AG08395 (cell line): ENCODE measurements around the gene GLI3.

Experiments
- DNase-seq: peaks from one replicate; pipeline ENCODE4 v3.0.0; 2012; ENCODE audit warnings: mixed read lengths, low spot score

GLI3 gene

DNA sequence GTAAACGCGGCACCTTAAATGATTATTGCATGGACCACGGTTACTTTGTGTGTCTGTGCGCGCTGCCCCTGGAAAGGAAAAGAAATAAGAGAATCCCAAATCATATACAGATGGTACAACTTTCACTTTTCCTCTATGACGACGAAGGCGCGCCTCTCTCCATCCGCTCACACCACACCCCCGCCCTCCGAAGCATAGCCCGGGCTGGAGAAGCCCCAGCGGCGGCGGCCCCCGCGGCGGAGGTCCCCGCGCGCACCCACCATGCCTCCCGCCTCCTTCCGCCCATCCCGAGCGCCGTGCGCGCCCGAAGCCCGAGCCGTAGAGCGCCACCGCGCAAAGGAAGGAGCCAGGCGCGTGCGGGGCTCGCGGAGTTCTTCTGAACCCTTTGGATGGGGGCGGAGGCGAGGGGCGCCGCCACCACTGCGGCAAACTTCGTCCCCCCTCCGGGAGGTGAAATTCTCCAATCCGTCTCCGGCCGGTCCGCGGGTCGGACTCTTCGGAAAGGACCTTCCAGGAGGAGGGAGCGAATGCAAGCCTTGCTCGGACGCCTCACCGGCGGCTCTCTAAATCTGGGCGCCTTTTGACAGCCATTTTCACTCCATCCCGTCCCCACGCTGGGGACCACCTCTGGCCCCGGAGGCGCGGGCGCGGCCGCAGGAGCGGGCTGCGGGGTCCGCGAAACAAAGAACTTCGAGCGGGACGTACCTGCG, 588 bp downstream of the GLI3 start:
- peak; percentile 53 for DNase-seq

DNA sequence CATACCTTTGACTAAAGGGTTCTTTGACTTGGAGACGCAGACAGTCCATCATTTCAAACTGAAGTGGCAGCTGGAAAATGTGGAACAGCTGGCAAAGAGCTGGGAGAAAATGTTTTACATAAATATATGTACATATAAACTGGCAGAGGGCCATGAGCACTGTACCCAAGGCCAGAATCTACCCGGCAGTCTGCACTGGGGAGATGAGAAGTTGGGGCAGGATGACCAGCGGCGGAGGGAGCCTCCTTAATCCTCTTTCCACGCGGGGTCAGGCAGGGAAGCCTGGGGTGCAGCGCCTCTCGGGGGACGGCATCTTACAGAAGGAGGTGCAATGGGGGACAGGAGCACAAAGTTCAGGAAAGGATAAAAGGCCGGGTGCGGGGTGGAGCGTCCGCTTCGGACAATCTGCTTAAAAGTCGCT, 1.3 kb downstream of the GLI3 start:
- no peak for DNase-seq

DNA sequence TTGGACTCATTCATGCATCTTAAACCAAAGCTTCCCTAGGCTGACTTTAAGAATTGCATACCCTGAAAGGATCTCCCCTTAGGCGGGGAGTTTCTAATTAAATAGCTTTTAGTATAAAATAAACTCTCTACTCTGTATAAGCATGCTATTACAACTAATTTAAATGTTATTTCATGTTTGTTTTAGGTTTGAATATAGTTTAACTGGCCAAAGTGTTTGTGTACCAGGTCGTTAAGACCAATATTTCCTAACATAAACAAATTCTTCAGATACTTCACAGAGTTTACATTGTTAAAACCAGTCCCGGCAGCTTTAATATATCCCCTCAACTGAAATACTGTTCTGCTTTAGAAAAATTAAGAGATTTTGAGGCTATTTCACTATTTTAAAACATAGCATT, 2.3 kb downstream of the GLI3 start:
- DNase-seq: no peak

DNA sequence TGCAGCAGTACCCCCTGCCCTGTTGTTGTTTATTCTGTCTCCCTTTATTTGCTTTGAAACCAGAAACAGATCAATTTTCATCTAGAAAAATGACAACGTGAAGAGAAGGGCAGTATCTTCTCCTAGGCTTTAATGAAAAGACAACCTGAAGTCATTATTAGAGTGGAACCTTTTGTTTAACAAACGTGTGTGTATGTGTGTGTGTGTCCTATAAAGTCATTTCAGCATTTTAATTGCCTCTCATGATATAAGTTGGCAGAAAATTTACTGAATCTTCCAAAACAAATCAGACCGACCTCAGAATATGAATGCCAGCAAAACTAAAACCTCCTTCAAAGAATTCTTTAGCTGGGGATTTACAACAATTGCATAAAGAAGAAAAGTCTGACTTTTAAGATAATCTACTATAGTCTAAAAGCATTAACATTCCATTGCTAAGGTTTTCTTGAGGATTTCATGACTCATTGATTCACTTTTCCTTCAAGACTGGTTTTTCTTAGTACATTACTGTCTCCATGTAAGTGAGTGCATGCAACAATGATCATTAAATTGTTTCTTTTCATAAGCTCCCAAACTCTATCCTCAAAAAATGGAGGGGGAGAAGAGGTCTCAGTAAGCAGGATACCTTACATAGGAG, 3.2 kb downstream of the GLI3 start:
- DNase-seq: no peak

DNA sequence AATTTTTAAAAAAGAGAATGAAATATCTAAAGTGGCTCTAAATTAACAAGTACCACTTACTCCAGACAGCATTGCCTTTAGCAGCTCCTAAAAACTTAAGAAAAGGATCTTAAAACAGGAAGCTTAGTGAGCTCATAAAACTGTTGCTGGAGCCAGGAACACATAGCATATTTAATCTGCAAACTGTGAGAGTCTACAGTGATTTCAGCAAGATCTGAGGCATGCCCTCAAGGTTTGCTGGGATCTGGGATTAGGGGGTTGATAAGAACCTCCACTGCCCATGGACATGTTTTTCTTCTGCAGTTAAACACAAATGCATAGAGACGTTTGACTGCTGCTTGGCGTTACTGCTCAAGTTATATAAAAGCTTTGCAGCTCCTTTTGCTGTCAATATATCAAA, 3.8 kb downstream of the GLI3 start:
- no peak for DNase-seq

DNA sequence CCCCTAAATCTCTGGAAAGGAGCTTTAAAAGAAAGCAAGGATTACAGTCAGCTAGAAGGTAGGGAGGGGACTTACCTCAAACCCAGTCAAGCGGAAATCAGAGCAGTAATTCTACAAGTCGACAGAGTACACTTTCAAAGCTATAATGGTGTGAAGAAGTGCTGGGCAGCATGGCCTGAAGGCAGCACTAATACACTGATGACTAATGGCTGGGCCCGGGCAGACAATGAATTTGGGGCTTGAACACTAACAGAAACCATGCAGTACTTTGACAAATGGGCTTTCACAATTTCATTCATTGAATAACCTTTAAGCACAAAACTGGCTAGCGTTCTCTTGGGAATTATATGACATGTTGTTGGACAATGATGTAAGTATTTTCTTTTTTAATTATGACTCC, 4.7 kb downstream of the GLI3 start:
- peak; percentile 50 for DNase-seq

DNA sequence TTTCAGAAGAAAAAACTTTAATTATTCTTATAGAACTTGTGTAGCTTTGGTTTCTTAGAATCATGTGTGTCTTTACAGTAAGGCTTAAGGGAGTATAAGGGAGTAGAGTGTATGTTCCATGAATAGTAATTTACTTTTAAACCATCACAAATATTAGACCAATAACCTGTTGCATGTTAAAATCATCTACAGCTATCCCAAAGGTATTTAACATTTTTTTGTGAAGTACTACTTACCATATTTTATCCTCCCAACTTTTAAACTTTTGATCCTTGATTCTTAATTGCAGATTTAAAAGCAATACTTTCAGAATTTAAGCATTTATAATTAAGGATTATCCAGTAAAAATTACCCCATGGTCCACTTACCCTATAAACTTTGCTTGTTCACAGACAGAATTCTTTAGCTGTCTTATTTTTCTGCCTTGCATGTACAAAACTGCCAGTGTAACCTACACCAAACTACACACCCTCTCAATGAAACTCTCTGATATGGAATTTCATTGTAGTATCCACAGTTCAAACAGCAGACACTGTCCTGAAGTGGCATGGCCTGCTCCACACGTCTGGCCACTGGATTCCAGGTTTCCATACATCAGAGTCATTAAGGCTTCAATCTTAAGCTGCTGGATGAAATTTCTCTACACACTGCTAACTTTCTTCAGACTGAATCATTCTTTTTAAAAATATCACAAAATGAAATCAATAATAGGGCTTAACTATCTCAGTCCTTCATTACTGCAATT, 5.8 kb downstream of the GLI3 start:
- no peak for DNase-seq

DNA sequence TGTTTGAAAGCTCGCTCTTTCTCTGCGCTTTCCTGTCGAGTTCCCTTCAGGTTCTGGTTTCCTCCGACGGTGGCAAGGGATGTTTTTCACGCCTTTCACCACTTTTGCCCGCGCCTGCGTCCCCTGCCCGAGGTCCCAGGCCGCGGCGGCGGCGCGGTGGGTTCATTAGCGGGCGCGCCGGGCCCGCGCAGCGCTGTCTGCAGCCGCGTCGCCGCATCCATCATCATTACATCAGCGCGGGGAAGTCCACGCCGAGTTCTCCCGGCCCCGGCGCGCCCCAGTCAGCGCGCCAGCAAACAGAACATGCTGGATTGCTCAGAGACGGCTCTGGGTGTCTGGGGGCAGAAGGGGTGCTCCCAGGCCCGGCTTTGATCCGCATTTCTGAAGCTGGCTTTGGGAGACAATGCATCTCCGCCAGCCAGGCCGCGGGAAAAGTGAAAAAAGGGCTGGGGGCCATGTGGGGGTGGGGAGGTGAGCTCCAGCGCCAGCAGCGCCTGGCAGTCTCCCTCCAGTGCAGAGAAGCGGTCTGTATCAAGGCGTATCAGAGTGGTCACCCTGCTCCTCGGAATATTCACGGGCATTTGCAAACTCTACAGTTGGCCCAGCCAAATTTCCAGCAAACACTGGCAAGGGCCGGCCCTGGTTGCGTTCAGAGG, 8.9 kb downstream of the GLI3 start:
- peak; percentile 44 for DNase-seq

DNA sequence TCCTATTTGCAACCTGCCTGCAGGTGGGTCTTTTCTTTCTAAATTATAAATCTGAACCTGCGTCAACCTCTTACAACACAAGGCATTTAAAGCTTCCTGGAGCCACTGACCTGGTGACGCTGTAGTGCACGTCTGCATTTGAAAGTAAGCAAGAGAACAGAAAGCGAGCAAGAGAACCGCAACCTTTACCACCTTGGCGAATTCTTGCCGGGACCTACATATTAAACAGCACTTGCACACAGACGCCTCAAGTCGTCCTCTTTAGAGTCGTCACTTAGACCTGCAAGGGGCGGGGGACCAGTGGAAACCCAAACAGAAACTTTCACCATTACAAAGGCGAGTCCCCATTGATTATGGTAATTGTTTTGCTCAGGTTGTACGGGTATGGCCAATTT, 9.5 kb downstream of the GLI3 start:
- DNase-seq: no peak

DNA sequence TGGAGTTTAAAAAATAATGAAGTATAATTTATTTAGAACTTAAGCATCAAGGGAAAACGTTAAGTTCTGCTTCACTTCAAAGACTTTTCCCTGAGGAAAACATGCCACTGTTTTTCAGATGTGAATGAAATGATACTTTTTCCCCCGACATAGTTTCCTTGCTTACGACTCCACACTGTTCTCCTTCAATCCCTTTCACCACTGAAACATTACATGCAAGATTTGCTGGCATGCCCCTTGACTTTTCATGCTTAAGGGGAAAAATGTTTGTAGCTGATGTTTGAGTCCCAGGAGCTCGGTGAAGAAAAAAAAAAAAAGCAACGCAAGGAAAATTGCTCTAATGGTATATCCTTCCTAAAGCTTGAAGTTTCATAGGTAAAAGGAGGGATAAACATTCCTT, 10.0 kb downstream of the GLI3 start:
- no peak for DNase-seq

DNA sequence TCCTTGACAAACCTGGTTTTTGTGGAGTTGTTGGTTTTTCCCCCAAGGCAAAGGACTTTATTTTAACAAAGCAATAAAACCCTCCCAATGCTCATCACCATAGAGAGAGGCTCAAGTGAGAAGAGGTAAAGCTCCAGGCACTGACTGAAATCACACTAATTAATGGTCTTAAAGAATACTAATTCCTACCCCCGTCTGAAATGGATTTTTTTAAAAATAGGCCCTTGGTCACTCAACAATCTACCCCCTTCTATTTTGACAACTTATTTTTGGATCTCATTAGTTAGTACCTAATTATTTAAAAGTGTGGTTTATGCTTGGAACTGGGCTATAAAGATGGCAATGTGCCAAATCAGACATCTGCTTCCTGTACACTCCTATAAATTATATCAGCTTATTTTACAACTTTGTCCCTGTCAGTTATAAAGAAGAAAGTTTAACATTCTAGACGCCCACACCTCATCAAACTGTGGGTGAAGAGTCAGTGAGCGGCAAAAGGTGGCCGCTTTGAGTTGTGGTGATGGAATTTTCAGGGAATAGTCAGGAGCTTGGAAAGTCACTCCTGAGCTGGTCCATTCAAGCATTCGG, 10.6 kb downstream of the GLI3 start:
- DNase-seq: no peak

DNA sequence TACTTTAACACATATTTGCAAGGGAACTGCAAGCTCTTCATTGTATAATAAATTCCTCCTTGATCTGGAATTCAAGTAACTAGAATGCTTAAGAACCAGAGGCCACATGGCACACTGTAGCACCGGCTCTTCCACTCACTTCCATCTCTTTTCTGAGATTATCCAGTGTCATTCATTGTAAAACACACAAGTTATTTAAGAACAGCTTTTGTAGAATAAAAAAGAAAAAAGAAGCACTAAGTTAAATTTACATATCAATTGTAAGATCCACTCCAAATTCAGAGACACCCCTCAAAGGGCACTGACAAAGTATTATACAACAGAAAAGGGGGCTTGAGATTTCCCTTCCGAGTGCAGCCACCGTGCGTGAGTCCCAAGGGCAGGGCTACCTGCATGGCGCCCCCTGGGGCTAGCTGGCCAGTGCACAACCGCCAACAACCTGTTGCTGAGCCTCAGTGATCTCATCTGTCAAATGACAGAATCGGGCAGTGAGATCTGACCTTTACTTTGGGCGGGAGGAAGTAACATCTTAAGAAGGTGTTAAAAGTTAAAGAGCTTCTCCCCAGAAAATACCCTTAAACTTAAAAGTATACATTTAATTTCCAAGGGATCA, 12.5 kb downstream of the GLI3 start:
- no peak for DNase-seq

DNA sequence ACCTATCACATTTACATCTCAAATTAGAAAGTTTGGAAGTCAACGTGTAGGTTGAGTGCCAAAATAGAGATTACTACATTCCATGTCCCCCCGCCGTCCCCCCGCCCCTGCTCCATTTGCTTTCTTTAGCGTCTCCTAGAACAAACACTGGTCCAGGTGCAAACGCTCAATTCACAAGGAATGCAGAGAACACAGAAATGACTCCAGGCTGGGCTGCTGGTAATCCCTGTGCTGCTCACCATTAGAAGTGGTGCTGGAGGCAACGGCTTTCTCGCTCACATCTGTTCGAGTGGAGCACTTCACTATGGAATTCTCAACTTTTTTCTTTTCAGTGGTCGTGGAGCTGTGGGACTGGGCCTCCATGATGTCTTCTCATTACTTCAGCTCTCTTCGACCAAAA, 14.1 kb downstream of the GLI3 start:
- no peak for DNase-seq

DNA sequence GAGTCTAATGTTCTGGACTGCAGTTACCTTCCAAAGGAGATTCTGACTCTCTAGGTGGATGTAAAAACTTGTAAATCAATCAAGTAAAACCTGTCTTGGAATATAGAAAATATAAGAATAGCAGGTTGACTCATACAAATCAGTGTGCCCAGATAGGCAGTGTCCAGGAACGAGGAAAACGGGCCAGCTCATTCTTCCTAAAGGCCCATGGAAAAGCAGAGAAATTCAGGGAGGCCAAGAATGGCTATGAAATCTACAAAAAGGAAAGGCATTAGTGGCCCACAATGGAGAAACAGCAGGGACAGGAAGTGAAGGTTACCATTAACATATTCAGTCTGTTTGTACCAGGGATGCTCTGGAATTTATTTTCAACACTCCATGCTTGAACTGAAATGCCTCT, 14.9 kb downstream of the GLI3 start:
- DNase-seq: no peak

DNA sequence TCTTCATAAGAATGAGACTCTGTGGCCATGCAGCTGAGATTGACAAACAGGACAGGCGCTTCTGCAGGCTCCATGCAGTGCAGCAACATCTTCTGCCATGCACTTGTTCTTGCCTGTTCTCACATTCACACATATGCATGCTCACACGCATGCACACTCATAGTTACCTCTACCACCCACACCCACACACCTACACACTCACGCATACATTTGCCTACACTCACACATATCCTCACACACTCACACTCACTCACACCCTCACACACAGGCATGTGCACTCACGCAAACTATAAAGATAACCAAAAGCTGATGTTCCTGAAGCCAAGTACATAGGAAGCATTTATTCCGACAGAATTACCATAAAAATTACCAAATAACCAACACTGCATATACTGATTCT, 15.7 kb downstream of the GLI3 start:
- no peak for DNase-seq

DNA sequence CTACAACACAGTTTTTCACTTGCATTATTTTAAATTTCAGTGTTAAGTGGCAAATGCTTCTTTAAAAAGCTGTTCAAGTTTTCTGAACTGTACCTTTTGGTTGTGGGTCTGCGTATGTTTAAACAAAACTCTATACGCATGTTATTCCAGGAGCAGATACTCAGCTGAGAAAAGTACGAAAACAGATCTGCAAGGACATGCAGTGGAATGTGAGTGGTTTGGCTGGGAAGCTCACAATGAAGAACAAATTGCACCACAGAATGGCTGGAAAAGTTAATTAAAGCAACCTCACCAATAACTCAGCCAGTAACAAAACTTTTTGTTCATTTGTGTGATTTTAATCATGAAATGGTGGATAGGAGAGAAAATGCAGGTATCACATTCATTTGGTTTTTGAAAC, 17.6 kb downstream of the GLI3 start:
- peak; percentile 56 for DNase-seq

DNA sequence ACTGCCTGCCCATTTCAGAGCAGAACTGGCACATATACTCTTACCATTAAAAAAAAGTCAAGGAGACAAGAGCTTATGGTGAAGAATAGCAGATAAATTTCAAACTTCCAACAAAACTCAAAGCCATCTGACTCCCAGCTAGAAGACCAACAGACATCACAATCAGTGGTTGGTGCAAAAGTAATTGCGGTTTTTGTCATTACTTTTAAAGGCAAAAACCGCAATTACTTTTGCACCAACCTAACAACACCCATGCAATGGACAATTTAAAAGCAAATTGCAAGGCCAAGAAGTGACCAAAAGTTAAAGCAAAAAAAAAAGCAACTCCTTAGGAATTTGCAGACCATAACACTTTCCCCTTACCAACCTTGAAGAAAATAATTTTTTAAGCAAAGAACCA, 18.8 kb downstream of the GLI3 start:
- no peak for DNase-seq

DNA sequence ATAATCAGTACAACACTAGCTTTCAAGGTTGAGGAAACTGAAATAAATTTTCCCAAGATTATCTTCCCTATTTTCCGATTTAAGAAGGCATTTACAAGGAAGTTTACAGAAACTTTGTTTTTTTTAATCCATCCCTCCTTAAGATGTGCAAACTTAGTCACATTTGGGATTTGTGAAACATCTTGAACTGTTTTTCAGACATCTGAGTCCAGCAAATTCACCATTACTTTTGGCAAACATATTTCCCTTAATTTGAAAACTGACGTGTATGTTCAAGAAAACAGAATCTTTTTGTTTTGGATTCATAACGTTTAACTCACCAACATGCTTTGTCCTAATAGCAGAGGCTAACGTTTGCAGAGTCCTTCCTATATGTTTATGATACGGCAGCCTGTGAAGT, 19.5 kb downstream of the GLI3 start:
- peak; percentile 43 for DNase-seq

DNA sequence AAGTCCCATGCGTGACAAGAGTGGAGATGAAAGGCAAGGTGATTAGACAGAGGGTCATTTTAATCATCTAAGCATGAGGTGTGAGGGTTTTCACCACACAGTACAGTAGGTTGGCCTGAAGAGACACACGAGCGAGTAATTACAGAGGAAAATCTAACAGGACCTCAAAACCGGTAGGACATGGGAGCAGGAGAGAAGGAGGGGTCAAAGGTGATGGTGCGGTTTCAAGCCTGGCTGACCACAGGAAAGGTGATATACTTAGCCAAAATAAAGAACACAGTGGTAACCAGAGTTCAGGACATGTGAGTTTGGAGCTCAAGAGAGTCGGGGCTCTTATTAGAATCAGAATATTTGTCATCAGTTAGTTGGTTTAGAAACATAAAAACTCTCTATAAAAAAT, 20.0 kb downstream of the GLI3 start:
- DNase-seq: no peak

DNA sequence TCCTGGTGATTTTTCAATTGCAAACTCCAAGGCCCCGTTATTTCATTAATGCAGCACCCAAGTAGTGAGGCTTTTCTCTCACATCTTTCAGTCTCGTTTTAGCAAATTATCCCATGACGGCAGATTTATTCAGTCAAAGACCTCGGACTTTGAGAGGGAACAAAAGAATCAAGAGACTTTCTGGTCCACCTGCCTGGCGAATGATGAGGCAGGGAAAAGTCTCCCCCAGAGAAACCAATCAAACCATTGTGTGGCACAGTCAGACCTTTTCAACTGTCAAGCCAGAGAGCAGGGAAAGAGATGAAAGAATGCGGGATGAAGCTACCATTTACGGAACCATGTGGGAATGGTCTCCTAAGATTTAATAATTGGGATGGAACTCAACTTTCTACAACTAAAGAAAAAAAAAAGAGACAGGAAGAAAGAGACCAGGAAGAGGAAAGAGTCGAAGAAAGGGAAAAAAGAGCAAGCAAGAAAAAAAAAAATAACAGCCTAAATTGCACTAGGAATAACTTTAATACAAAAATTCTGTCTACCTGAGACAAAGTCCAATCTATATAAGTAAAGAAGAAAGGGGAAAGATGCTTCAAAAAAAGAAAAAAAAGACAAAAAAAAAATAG, 22.8 kb downstream of the GLI3 start:
- DNase-seq: no peak

DNA sequence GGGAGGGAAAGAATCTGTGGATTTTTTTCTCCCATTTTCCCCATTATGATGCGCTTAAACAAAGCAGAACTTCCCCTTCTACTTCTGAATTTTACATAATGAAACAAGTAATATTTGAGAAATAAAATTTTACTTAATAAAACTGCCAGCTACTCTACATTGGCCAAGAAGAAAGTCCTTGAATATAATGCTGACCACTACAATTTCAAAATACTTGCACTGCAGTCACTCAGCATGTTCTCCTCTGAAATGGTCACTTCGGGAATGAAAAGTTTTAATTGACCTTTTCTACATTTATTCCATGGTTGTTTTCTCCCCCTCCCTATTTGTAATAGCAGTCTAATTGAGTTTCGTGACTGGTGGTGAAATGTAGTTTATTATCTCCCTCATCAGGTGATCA, 23.9 kb downstream of the GLI3 start:
- no peak for DNase-seq
